Endometrial microvascular endothelial cells (primary cell): Measurements from ENCODE around the gene IRF2. TPM values are rescaled to one million over a fixed set of nuclear protein-coding genes. Genes with fewer than 3 reads are reported as not detected.

Source experiments
- in situ Hi-C: cut with HindIII; loops from 2 replicates; pipeline ENCODE4 v1.10.0; 2017; ENCODE audit warnings: low sequenced_read_pairs, low pct_unique_long_range_greater_than_20kb; ENCODE audit errors: inconsistent ontology term
- total RNA-seq: library from RNA; depleted of rRNA; stranded (reverse); fragments of >200 nt; gene quantifications from one replicate; pipeline ENCODE4 v1.2.3, GENCODE V29; 2015; ENCODE audit errors: inconsistent ontology term

The IRF2 gene
- total RNA-seq, 1 donor from 2014 or later, result 18.3 TPM

GRCh38 chr4:184439386-184439785 lies 35.0 kb downstream of the IRF2 start:
- in situ Hi-C loops, result no loop called here

- in situ Hi-C loops, result no loop called here
Measured at GRCh38 chr4:184438375-184438774, 36.0 kb downstream of the IRF2 start.

- in situ Hi-C loops, result no loop called here
Measured at GRCh38 chr4:184437565-184438265, 36.6 kb downstream of the IRF2 start.

- in situ Hi-C loops, result no loop called here
Measured at GRCh38 chr4:184434501-184435066, 39.8 kb downstream of the IRF2 start.

- in situ Hi-C loops, result no loop called here
Measured at GRCh38 chr4:184434021-184434420, 40.3 kb downstream of the IRF2 start.

- in situ Hi-C loops, result no loop called here
Measured at GRCh38 chr4:184433258-184433892, 41.0 kb downstream of the IRF2 start.

GRCh38 chr4:184432127-184432922 lies 42.0 kb downstream of the IRF2 start:
- in situ Hi-C loops, result no loop called here

- in situ Hi-C loops, result no loop called here
Measured at GRCh38 chr4:184430163-184430562, 44.2 kb downstream of the IRF2 start.

GRCh38 chr4:184428787-184429186 lies 45.6 kb downstream of the IRF2 start:
- in situ Hi-C loops, result no loop called here

GRCh38 chr4:184427687-184428086 lies 46.7 kb downstream of the IRF2 start:
- in situ Hi-C loops, result no loop called here

GRCh38 chr4:184427093-184427492 lies 47.3 kb downstream of the IRF2 start:
- in situ Hi-C loops, result no loop called here

- in situ Hi-C loops, result no loop called here
Measured at GRCh38 chr4:184424993-184425758, 49.2 kb downstream of the IRF2 start.

- in situ Hi-C loops, result no loop called here
Measured at GRCh38 chr4:184424279-184424678, 50.1 kb downstream of the IRF2 start.

- in situ Hi-C loops, result no loop called here
Measured at GRCh38 chr4:184423003-184423686, 51.2 kb downstream of the IRF2 start.

GRCh38 chr4:184422378-184422777 lies 52.0 kb downstream of the IRF2 start:
- in situ Hi-C loops, result no loop called here

- in situ Hi-C loops, result no loop called here
Measured at GRCh38 chr4:184421533-184422155, 52.7 kb downstream of the IRF2 start.

- in situ Hi-C loops, result no loop called here
Measured at GRCh38 chr4:184420881-184421416, 53.4 kb downstream of the IRF2 start.

- in situ Hi-C loops, result no loop called here
Measured at GRCh38 chr4:184420402-184420801, 53.9 kb downstream of the IRF2 start.
